Hepatocyte (in vitro differentiated cells): Measurements from ENCODE around the gene PPP2R2C. TPM values are rescaled to one million over a fixed set of nuclear protein-coding genes. Genes with fewer than 3 reads are reported as not detected.

Source experiments
- DNase-seq: peaks from one replicate; pipeline ENCODE4 v3.0.0-alpha.2; 2016; ENCODE audit warnings: low spot score
- H2AFZ ChIP-seq: fragments of 200-600 bp; sonication (generic); 2 replicates; pipeline ENCODE4 v1.6.0; 2016; ENCODE audit warnings: antibody characterized with exemption, mild to moderate bottlenecking
- H3K27ac ChIP-seq: fragments of 200-600 bp; sonication (generic); 2 replicates; pipeline ENCODE4 v1.5.1; 2016; ENCODE audit warnings: mild to moderate bottlenecking
- H3K27me3 ChIP-seq: fragments of 200-600 bp; sonication (generic); 2 replicates; pipeline ENCODE4 v1.6.1; 2016
- H3K36me3 ChIP-seq: fragments of 200-600 bp; sonication (generic); replicated peaks from 2 replicates; pipeline ENCODE4 v1.5.1; 2016; ENCODE audit warnings: low read depth; ENCODE audit not compliant: insufficient read depth
- H3K4me1 ChIP-seq: fragments of 200-600 bp; sonication (generic); 2 replicates; pipeline ENCODE4 v1.5.1; 2016; ENCODE audit warnings: mild to moderate bottlenecking, moderate library complexity; ENCODE audit not compliant: insufficient read depth
- H3K4me2 ChIP-seq: fragments of 200-600 bp; sonication (generic); 2 replicates; pipeline ENCODE4 v1.6.0; 2016
- H3K4me3 ChIP-seq: fragments of 200-600 bp; sonication (generic); 2 replicates; pipeline ENCODE4 v1.5.1; 2016; ENCODE audit warnings: mild to moderate bottlenecking
- H3K79me2 ChIP-seq: fragments of 200-600 bp; sonication (generic); 2 replicates; pipeline ENCODE4 v1.6.0; 2017; ENCODE audit warnings: mild to moderate bottlenecking
- H3K9me2 ChIP-seq: fragments of 200-600 bp; sonication (generic); replicated peaks from 2 replicates; pipeline ENCODE4 v1.6.0; 2017; ENCODE audit warnings: mild to moderate bottlenecking; ENCODE audit not compliant: insufficient read depth
- H3K9me3 ChIP-seq: fragments of 200-600 bp; sonication (generic); 2 replicates; pipeline ENCODE4 v1.5.1; 2016; ENCODE audit warnings: low read depth, mild to moderate bottlenecking
- H4K20me1 ChIP-seq: fragments of 200-600 bp; sonication (generic); 2 replicates; pipeline ENCODE4 v1.6.0; 2016; ENCODE audit warnings: mild to moderate bottlenecking; ENCODE audit not compliant: insufficient read depth, poor library complexity, severe bottlenecking
- EZH2 ChIP-seq: fragments of 200-600 bp; sonication (generic); IDR thresholded peaks from 2 replicates; pipeline ENCODE4 v1.6.1; 2016; ENCODE audit warnings: antibody characterized with exemption, mild to moderate bottlenecking, borderline replicate concordance
- EZH2phosphoT487 ChIP-seq: fragments of 200-600 bp; sonication (generic); IDR thresholded peaks from one replicate; pipeline ENCODE4 v1.6.1; 2018; ENCODE audit warnings: antibody characterized with exemption, mild to moderate bottlenecking, low read depth, moderate library complexity; ENCODE audit not compliant: unreplicated experiment, severe bottlenecking
- WGBS: methylation state at CpG from one replicate; pipeline ENCODE4 v1.1.6; 2016; ENCODE audit warnings: low lambda C conversion rate; ENCODE audit errors: missing lambda C conversion rate; 5-methylcytosine and 5-hydroxymethylcytosine counted together
- polyA plus RNA-seq: library from polyadenylated mRNA; unstranded; fragments of >200 nt; fragmentation: Nextera tagmentation; extraction: Ambion mirVana; gene quantifications from 2 replicates; pipeline ENCODE4 v1.2.1, GENCODE V29; 2016
- total RNA-seq: library from RNA; depleted of rRNA; stranded (reverse); fragments of >200 nt; gene quantifications from 2 replicates; pipeline ENCODE4 v1.2.3, GENCODE V29; 2014
- TF ChIP-seq, protein P1 (sequence below): fragments of 200-600 bp; sonication (generic); IDR thresholded peaks from 2 replicates; pipeline ENCODE4 v1.5.1; 2016; ENCODE audit warnings: antibody characterized with exemption, mild to moderate bottlenecking; ENCODE audit not compliant: poor library complexity

PPP2R2C gene
- total and polyA plus RNA-seq, 2 experiments from 2014 or later = 0.35 to 0.67 TPM

DNA sequence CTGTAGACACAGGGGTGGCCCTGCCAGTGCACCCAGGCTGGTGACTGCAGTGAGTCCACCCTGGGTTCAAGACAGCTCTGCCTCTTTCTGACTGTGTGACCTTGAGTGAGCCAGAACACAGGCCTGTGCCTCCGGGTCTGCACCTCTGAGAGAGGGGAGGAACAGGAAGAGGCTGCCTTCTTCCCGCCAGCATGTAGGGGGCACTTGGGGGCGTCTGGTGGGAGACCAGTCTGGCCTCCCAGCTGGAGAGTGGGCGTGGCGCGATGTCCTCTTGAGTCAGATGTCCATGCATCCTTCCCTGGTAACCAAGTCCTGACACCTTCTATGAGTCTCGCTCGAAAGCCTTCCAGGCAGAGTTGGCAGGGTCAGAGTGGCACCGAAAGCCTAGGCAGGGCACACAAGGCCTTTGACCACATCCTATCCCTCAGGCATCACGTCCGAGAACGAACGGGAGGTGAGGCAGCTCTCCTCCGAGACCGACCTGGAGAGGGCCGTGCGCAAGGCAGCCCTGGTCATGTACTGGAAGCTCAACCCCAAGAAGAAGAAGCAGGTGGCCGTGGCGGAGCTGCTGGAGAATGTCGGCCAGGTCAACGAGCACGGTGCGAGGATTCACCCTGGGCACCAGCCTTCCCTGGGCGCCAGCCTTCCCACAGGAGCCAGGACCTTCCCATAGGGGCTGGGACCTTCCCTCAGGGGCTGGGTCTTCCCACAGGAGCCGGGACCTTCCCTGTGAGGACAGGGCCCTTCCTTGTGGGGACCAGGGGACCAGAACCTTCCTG, 181.5 kb downstream of the PPP2R2C start:
- H3K9me3 ChIP-seq = no peaks in the 10 kb centered on the region
- no peak overlapping the region for H3K4me2 ChIP-seq
- H3K79me2 ChIP-seq = no peaks in the 10 kb centered on the region
- no peaks in the 10 kb centered on the region for H3K4me1 ChIP-seq
- H3K27ac ChIP-seq = no peak overlapping the region
- no peak overlapping the region for H2AFZ ChIP-seq
- DNase-seq = no peak
- no peaks in the 10 kb centered on the region for H3K27me3 ChIP-seq
- TF ChIP-seq, protein P1, sequence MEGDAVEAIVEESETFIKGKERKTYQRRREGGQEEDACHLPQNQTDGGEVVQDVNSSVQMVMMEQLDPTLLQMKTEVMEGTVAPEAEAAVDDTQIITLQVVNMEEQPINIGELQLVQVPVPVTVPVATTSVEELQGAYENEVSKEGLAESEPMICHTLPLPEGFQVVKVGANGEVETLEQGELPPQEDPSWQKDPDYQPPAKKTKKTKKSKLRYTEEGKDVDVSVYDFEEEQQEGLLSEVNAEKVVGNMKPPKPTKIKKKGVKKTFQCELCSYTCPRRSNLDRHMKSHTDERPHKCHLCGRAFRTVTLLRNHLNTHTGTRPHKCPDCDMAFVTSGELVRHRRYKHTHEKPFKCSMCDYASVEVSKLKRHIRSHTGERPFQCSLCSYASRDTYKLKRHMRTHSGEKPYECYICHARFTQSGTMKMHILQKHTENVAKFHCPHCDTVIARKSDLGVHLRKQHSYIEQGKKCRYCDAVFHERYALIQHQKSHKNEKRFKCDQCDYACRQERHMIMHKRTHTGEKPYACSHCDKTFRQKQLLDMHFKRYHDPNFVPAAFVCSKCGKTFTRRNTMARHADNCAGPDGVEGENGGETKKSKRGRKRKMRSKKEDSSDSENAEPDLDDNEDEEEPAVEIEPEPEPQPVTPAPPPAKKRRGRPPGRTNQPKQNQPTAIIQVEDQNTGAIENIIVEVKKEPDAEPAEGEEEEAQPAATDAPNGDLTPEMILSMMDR = no peak
- TF ChIP-seq EZH2phosphoT487 (no peak), EZH2 (no peak)
- 95% methylated on average over 24 of the region's 25 CpGs for whole genome bisulfite sequencing
- no peak overlapping the region for H3K4me3 ChIP-seq
- no peaks in the 10 kb centered on the region for H3K36me3 ChIP-seq
- no peaks in the 10 kb centered on the region for H3K9me2 ChIP-seq
- H4K20me1 ChIP-seq = no peaks in the 10 kb centered on the region

DNA sequence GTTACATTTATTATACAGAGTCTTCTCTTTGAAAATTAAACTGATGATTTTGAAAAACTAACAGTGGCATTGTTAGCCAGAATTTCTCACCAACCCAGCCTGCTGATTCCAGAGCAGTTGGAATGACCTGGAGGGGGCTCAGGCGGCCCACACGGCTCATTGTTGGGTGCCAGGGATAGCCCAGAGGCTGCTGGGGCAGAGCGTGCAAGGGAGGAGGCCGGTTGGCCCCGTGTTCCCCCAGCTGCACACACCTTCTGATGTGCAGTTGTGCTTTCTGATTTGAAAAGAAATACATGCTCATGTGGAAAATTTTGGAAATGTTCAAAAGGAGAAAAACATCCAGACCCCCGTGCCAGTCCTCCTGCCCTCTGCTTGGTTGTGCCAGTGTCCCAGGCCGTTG, 182.2 kb downstream of the PPP2R2C start:
- H3K4me3 ChIP-seq = no peak overlapping the region
- no peak for TF ChIP-seq EZH2phosphoT487
- TF ChIP-seq, protein P1 = no peak
- H3K27me3 ChIP-seq = no peaks in the 10 kb centered on the region
- H3K9me3 ChIP-seq = no peaks in the 10 kb centered on the region
- H3K4me2 ChIP-seq = no peak overlapping the region
- no peak for DNase-seq
- no peaks in the 10 kb centered on the region for H3K9me2 ChIP-seq
- H3K27ac ChIP-seq = no peak overlapping the region
- no peaks in the 10 kb centered on the region for H3K79me2 ChIP-seq
- H4K20me1 ChIP-seq = no peaks in the 10 kb centered on the region
- H2AFZ ChIP-seq = no peak overlapping the region
- no peaks in the 10 kb centered on the region for H3K4me1 ChIP-seq
- 96% methylated on average over 7 of the region's 7 CpGs for WGBS
- H3K36me3 ChIP-seq = no peaks in the 10 kb centered on the region

DNA sequence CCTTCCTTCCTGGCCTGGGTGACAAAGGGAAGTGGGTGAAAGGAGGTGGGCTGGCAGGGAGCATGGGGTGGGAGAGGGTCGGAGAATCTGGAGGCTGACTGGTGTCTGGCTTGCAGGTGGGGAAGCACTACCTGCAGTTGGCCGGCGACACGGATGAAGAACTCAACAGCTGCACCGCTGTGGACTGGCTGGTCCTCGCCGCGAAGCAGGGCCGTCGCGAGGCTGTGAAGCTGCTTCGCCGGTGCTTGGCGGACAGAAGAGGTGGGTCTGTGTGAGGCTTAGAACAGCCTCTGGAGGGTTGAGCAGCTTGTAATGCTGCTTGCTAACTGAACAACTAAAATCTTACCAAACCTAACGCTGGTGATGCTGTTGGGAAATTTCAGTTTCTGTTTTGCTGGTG, 183.5 kb downstream of the PPP2R2C start:
- Histone ChIP-seq H3K4me1 (no peaks in the 10 kb centered on the region), H2AFZ (no peak overlapping the region), H3K27me3 (no peaks in the 10 kb centered on the region), H3K9me2 (no peaks in the 10 kb centered on the region), H3K4me3 (no peak overlapping the region), H3K79me2 (no peaks in the 10 kb centered on the region), H3K4me2 (no peak overlapping the region), H3K27ac (no peak overlapping the region), H4K20me1 (no peaks in the 10 kb centered on the region), H3K36me3 (no peaks in the 10 kb centered on the region), H3K9me3 (no peaks in the 10 kb centered on the region)
- no peak for DNase-seq
- TF ChIP-seq EZH2phosphoT487 = no peak
- no peak for TF ChIP-seq EZH2
- TF ChIP-seq, protein P1 = no peak
- WGBS = 98% methylated on average over 12 of the region's 15 CpGs
